ENCODE data around the gene ITPK1. TPM values are rescaled to one million over a fixed set of nuclear protein-coding genes. Genes with fewer than 3 reads are reported as not detected.
A peak's percentile ranks its signal among the peaks of the same experiment; 100 is the strongest.

ITPK1 gene
- total and polyA plus RNA-seq, 2 experiments from 2014 or later = 35.9 to 101 TPM

GRCh38 chr14:93059917-93060545, 55.7 kb downstream of the ITPK1 start:
- H3F3A ChIP-seq (replicated peaks; ENCODE audit: low read depth) = no peaks in the 10 kb centered on the region; the same call in 1 of the 2 replicates
- peaks cover 2% of the 10 kb centered on the region for H4K20me1 ChIP-seq (replicated peaks; ENCODE audit: insufficient read depth)
- H3K36me3 Mint-ChIP-seq (ENCODE audit: low read depth) = peaks cover 5% of the 10 kb centered on the region; the same call in 1 of the 3 replicates
- peaks cover 59% of the 10 kb centered on the region for H3K79me2 ChIP-seq (replicated peaks; ENCODE audit: insufficient read depth)
- H3K4me1 Mint-ChIP-seq = peaks cover 64% of the 10 kb centered on the region
- peaks cover 5% of the 10 kb centered on the region for H3K4me1 ChIP-seq (ENCODE audit: insufficient read depth)
- peak overlapping the region; percentile 85 for H3K27ac ChIP-seq (ENCODE audit: low read depth)
- no peaks in the 10 kb centered on the region for H3K27me3 ChIP-seq (ENCODE audit: insufficient read depth)
- H3K4me3 Mint-ChIP-seq = no peak overlapping the region; the same call in 1 of the 3 replicates
- no peaks in the 10 kb centered on the region for H3K9me2 ChIP-seq (ENCODE audit: insufficient read depth)
- H3K36me3 ChIP-seq (ENCODE audit: insufficient read depth) = no peaks in the 10 kb centered on the region
- peak overlapping the region; percentile 90 for H3K27ac Mint-ChIP-seq
- H3K4me3 ChIP-seq = no peak overlapping the region
- H3K4me2 ChIP-seq = peak overlapping the region; percentile 55; the same call in 1 of the 2 replicates
- peak; percentile 58 for DNase-seq (ENCODE audit: low spot score)
- H2AFZ ChIP-seq = no peak overlapping the region
- ATAC-seq = peak; percentile 55
- H3K9me3 Mint-ChIP-seq = no peaks in the 10 kb centered on the region; the same call in 2 of the 3 replicates
- H3K27me3 Mint-ChIP-seq (ENCODE audit: insufficient read depth, low read depth, poor library complexity) = peaks cover 16% of the 10 kb centered on the region
- TF ChIP-seq EZH2 (IDR thresholded peaks at IDR 0.05; ENCODE audit: low read depth, unreplicated experiment) (no peak), REST (IDR thresholded peaks at IDR 0.05; ENCODE audit: unreplicated experiment) (no peak), ZNF331 (CRISPR knock-in tag; IDR thresholded peaks at IDR 0.05; ENCODE audit: low read depth) (no peak), NANOG (IDR thresholded peaks at IDR 0.05; ENCODE audit: borderline replicate concordance) (no peak), CTCF (conservative IDR thresholded peaks at IDR 0.05; ENCODE audit: low read depth in 2 of 2) (no peak), CREB1 (CRISPR knock-in tag; IDR thresholded peaks at IDR 0.05; ENCODE audit: low read depth) (no peak), EZH2phosphoT487 (IDR thresholded peaks at IDR 0.05; ENCODE audit: unreplicated experiment) (no peak), ZNF462 (CRISPR knock-in tag; IDR thresholded peaks at IDR 0.05) (no peak)

Data from GM23338 (cell line).